Measurements from ENCODE around the gene CPNE2.

- TF ChIP-seq CTCF (IDR thresholded peaks at IDR 0.05) (no peak), POLR2AphosphoS5 (IDR thresholded peaks at IDR 0.05; ENCODE audit: low read depth, low read length) (no peak), SIN3A (IDR thresholded peaks at IDR 0.05; ENCODE audit: borderline replicate concordance, insufficient read depth, low read depth, low read length) (no peak), REST (IDR thresholded peaks at IDR 0.05; ENCODE audit: insufficient read depth in 1 of 2, low read depth in 2 of 2, low read length in 1 of 2) (no peak)
Measured at GRCh38 chr16:57166951-57167350, 74.6 kb downstream of the CPNE2 start.
